Endometrial microvascular endothelial cells (primary cell): Measurements from ENCODE around the gene TOP1. TPM values are rescaled to one million over a fixed set of nuclear protein-coding genes. Genes with fewer than 3 reads are reported as not detected.

Experiments used
- in situ Hi-C: cut with HindIII; loops from 2 replicates; pipeline ENCODE4 v1.10.0; 2017; ENCODE audit warnings: low sequenced_read_pairs, low pct_unique_long_range_greater_than_20kb; ENCODE audit errors: inconsistent ontology term
- total RNA-seq: library from RNA; depleted of rRNA; stranded (reverse); fragments of >200 nt; gene quantifications from one replicate; pipeline ENCODE4 v1.2.3, GENCODE V29; 2015; ENCODE audit errors: inconsistent ontology term

Gene TOP1
- total RNA-seq, 1 donor from 2014 or later: 53.6 TPM

DNA sequence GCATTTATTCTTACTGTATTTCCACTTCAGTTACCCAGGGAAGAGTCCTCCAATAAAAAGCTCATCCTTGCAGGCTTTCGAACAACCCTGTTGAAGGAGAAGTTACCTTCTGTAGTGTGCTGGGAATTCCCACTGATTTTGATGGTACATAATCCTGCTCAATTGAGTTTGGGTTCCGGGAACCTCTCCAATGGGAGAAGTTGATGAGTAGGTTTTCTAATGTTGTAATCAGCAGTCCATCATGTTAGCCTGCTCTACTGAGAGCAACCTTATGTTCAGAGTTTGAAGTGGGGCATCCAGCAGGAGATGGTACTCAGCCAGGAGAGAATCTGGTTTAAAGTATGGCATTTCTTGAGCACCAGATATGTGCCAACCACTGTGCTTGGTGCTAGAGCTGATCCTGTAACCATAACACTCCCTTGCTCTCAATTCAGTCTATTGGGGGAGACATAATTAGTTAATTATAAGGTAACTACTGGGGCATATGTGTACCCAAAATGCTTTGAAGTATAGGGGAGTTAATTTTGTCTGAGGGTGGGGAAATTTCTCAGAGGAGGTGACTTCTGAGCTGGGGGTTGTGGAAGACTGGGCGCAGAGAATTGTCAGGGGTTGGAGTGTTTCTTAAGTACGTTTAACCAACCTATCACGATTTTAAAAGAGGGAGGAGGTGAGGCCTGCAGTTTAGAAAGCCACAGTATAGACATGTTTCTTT, 2.1 kb downstream of the TOP1 start:
- in situ Hi-C loops: no loop called here

DNA sequence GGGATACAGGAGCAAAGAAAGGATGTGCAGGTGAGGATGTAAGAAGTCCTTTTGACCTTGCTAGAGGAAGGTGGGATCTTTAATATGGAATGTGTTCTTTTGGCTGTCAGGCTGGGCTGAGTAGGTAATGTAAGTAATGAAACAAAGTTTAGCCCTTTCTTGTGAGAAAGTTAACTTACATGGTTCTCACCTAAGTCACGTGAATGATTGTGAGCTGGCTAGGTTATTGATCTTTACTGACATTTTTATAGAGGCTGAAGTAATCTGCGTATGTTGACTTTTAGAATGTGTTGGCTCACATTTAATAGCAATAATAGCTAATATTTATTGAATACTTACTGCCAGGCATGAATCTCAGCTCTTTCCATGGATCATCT, 2.6 kb downstream of the TOP1 start:
- in situ Hi-C loops: no loop called here

GRCh38 chr20:41032271-41032670, 3.6 kb downstream of the TOP1 start:
- in situ Hi-C loops: no loop called here

DNA sequence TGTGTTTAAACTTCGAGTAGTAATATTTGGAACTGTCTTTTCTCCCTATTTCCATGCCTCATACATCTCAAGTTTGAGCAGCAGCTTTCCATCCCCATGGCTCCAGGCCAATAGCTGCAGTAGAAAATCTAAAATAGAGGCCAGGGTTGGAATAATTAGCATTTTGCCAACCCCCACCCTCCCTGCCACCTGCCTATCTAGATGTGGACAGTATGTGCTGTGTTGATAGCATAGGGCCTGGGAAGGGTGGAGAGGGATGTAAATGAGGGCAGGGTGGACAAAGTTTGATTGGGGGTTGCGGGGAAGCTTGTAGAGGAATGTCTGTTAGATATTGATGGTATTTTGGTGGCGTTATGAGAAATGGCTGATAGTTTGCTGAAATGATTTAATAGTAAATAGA, 5.6 kb downstream of the TOP1 start:
- in situ Hi-C loops: no loop called here

DNA sequence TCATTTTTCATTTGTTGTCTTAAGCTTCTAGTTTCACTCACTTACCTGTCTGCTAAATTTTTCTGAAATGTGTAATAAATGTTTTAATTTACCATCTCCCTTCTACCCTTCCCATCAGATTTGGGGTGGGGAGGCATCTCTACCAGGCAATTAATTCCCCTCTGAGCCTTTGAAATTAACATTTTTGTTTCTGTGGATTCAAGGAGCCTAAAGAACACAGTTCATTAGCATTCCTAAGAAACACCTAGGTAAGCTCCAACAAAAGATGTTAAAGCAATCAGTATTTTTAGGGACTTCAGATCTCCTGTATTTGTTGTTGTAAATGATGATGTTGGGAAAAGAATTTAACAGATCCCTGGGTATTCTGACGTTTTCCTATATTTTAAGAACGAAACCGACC, 6.6 kb downstream of the TOP1 start:
- in situ Hi-C loops: no loop called here

DNA sequence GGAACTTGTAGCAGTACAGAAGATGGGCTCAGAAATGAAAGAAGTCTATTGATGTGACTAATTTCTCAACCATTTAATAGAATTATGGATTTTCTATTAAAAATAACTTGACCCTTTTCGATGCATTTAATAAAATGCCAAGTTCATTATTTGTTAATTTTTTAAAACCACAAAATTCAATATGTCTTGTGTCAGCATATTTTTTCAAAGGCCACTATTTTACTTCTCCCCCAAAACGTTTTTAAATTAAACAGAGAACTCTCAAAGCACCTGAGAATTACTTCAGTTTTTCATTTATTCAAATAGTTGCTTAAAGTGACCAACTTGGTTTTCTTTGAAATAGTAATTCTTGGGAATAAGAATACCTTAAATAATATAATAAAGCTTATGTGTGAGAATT, 8.6 kb downstream of the TOP1 start:
- in situ Hi-C loops: no loop called here

- in situ Hi-C loops: no loop called here
These were observed 9.7 kb downstream of the TOP1 start for GRCh38 chr20:41038149-41038877.

GRCh38 chr20:41038878-41039404, 10.3 kb downstream of the TOP1 start:
- in situ Hi-C loops: no loop called here

DNA sequence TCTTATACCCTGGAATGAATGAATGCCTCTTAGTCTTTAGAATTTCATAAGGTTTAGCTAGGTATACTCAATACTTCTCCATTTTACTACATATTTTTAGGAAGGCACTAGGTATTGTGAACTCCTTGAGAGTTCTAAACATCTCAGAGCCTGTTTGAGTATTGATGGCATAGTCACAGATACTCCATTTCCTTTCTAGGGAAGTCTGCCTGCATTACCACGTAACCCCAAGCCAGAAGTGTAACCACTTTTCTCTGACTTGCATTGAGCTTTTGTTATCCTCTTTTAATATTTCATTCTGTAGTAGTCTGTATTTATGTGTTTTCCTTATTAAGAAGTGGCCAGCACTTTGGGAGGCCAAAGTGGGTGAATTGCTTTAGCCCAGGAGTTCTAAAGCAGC, 12.2 kb downstream of the TOP1 start:
- in situ Hi-C loops: no loop called here

DNA sequence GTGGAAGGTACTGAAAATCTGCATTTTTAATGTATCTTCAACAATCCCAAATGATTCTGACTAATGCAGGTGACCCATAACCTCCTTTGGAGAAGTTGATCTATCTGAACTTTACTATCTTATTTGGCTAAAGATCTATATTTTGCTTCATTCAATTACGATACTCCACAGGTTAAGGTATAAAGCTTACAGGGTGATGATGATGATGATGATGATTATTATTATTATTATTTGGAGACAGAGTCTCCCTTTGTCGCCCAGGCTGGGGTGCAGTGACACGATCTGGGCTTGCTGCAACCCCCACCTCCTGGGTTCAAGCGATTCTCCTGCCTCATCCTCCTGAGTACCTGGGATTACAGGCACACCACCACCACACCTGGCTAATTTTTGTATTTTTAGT, 13.1 kb downstream of the TOP1 start:
- in situ Hi-C loops: no loop called here

- in situ Hi-C loops: no loop called here
These were observed 15.9 kb downstream of the TOP1 start for GRCh38 chr20:41044409-41045062.

- in situ Hi-C loops: no loop called here
These were observed 17.0 kb downstream of the TOP1 start for GRCh38 chr20:41045671-41046070.

- in situ Hi-C loops: no loop called here
These were observed 18.1 kb downstream of the TOP1 start for GRCh38 chr20:41046716-41047115.

GRCh38 chr20:41047279-41047974, 18.8 kb downstream of the TOP1 start:
- in situ Hi-C loops: no loop called here

- in situ Hi-C loops: no loop called here
These were observed 19.3 kb downstream of the TOP1 start for GRCh38 chr20:41047975-41048305.

DNA sequence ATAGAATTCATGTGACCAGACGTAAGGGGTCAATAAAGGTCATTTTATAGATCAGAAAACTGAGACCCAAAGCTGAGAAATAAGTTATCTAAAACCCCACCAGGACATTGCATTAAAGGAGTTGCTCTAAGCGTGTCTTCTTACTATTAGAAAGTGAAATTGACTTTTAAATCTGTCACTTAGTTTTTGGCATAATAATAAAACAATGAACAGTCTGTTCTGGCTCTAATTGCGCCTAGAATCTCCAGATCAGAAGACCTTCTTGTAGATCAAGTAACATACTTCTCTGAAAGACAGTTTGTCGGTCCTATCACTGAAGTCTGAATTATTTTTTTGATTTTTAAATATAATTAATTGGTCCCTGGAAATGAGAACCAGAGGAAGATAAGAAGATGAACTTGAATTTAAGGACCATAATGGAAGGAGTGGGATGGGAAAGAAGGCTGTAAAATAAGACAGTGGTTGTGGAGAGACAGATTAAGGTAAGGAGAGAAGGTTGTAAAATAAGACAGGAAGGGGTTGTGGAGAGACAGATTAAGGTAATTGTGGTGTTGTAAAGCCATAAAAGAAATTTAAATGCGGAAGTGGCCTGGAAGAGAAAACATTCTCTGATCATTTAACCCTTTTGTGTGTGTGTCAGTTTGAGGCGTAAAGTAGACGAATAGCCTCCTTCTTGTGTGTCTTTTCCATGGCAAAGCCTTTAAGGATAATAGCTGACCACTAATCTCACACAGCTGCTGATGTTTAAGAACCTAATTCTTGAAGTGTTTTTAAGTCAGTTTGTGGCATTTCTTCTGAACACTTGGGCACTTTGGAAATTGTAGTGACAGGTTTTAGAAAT, 20.1 kb downstream of the TOP1 start:
- in situ Hi-C loops: no loop called here

GRCh38 chr20:41049451-41049850, 20.8 kb downstream of the TOP1 start:
- in situ Hi-C loops: no loop called here

DNA sequence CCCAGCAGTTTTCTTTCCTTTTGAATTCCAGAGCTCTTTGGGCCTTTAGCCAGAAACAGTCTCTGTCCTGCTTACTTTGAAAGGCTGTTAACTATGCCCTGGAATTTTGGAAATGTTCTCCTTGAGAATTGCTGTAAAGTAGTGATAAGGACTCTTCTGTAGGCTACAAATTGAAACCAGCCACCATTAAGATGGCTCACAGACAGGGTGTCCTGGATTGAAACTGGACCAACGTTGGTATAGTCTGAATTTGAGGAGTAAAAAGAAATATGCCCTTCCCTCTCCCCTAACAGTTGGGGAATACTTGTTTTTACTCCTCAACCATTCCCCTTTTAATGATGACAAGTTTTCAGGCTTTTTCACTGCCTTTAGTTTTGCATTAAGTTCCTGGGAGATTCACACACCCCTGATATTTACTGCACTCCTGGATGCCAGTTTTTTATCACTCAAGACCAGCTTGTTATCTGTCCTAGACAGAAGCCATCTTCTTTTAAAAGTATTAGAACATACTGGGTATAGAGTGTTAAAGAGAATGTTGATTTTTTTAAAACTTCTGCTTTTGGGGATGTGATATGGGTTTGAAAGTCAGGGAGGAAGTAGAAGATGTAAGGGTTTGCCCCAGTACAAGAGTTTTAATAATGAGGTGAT, 21.9 kb downstream of the TOP1 start:
- in situ Hi-C loops: no loop called here
